Activated effector memory CD4-positive, alpha-beta T cell treated with Interleukin-2 at 50 U/mL for 16 hours (primary cell): Measurements from ENCODE around the gene CDH4.

ENCODE experiments used
- DNase-seq: peaks from one replicate; pipeline ENCODE4 v3.0.0-alpha.2; 2020

Gene CDH4

DNA sequence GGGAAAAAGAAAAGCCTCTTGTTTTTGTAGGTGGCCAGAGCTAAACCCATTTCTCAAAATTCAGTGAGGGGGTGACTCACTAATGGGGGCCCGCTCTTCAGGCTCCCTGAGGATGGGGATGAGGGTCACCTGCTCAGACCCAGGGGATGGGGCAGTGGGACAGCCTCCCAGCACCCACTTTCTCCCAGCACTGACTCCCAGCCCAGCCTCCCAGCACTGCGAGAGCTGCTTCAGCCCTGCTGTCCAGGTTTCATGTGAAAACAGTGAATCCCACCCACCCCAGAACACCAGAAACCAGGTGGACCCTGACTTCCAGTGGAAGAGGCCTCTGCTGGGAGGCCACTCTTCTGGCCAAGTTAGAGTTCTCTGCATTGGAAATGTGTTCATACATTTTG is 362.6 kb downstream of the CDH4 start:
- DNase-seq: no peak

DNA sequence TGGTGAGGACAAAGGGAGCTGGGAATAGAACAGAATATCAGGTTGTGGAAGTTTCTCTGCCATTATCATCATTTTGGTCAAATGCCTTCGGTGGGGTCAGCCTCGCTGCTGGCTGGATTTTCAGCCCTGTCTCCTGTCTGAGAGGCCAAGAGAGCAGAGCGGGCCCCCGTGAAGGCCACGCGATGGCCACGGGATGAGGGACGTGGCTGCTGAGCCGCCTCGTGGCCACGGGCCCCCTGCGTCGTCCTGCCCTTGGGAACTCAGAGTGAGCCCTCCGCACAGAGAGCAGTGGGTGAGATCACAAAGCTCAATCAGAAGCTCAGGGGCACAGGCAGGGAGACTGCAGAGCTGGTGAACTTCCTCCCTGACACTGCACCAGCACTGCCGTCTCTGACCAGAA is 363.7 kb downstream of the CDH4 start:
- DNase-seq: no peak

DNA sequence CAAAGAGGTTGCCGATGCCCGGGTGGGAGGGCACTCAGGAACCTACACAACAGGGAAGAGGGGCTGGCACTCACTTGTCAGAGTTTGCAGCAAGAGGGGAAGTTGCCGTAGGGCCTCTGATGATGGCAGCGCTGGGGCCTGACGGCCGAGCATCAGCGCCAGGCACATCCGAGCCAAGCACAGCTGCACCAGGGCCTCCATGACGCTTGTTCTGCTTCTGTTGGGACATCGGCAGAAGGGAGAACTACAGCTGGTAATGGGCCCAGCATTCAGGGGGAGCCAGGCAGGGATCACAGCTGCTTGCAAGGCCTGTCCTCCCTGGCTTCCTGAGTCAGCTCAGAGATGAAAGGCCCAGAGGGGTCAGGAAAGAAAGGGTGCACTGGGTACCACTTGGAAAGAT is 367.7 kb downstream of the CDH4 start:
- no peak for DNase-seq

DNA sequence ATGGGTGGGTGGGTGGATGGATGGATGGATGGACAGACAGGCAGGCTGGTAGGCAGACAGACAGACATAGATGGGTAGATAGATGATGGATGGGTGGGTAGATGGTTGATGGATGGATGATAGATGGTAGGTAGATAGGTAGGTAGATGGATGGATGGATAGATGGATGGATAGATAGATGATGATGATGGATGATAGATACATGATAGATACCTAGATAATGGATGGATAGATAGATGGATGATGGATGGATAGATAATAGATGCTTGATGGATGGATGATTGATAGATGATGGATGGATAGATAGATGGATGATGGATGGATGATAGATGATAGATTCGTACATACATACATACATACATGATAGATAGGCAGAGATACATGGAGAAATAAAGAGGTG is 368.1 kb downstream of the CDH4 start:
- DNase-seq: no peak

DNA sequence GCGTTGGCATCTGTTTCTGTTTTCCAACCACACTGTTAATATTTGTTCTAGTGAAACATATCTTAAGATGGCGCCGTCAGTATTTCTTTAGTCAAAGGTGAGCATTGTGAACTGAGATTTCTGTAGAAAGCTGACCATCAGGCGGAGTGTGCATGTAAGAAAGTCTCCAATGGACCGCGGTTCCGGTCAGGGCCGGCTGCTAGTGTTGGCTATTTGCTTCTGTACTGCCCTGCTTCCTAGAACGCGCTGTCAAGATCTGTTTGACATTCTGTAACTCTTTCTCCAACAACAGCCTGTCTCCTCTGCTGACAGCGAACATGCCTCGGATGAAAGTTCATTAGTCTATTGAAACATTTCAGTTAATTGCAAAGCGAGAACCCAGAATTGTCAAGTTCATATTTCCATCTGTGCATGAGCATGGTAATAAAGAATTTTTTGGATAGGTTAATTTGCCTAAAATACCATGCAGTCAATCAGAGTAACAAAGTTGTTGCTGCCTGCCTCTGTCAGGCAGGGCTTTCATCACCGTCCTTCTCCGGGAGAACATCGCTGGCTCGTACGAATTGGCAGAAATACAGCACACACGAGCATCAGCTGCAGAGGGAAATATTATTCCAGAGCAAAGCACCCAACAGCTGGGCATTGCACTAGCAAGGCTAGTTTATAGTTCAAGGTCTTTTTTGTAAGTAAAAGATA is 369.1 kb downstream of the CDH4 start:
- DNase-seq: no peak

DNA sequence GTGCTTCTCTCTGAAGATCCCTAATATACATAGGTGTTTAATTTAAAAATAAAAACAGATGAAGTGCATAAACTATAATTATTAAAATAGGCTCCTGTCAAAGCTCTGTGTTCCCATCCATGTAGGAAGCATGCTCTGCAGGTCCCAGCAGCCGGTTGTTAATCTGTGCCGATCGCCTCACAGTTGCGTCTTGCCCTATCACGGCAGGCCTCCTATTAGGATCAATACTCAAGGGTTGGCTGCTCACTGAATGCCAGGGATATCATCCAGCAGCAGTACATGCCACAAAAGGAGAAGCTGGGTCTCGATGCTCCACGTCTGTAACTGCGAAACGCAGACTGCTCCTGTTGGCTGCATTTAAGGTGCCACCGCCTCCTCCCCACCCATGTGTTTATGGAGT is 369.8 kb downstream of the CDH4 start:
- DNase-seq: no peak

DNA sequence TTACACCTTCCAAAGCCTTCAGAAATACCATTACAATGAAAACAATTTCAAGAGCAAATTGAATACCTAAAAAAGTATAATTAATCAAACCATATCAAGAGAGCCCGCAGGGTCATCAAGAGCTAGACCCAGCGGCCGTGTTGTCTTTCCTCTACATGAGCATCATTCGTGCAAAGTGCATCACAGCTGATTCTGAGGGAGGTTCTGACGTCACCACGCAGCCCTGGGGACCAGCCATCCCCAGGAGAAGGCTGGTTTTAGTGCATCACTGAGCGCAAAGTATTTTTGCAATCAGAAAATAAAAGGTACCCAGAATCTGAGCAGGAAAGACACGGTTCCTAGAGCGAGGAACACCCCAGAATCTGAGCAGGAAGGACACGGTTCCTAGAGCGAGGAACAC is 371.4 kb downstream of the CDH4 start:
- no peak for DNase-seq

DNA sequence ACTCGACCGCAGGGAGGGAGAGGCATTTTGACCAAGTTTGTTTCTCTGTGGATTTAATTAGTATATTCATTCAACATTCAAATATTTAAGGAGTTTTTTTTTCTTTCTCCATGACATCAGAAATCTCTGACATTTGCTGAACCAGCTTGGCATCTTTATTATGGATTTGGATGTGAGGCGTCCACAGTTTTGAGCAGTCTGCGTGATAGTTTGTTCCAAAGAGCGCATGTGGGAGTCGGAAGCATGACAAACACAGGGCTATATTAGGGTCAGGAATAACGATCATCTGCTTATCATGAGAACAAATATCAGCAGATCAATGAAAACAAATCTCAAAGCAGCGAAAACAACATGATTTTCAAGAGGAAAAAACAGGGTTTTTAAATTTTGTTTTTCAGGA is 373.2 kb downstream of the CDH4 start:
- DNase-seq: no peak

DNA sequence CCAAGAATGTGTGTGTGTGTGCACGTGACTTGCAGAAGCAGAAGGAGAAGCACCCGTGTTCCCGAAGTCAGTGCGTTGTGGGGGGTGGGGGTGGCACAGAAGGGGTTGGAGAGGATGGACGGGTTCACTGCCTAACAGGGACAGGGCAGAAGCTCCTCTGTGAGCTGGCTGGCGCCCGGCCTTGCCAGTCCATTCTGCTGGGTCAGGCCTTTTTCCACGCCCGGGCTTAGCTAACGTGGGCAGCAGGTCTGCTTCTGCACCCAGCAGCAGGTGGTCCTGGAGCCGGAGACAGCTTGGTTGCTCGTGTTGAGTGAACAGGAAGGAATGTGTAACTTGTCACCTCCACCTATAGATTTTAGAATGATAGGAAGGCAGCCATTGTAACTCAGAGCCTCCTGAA is 374.4 kb downstream of the CDH4 start:
- DNase-seq: no peak

DNA sequence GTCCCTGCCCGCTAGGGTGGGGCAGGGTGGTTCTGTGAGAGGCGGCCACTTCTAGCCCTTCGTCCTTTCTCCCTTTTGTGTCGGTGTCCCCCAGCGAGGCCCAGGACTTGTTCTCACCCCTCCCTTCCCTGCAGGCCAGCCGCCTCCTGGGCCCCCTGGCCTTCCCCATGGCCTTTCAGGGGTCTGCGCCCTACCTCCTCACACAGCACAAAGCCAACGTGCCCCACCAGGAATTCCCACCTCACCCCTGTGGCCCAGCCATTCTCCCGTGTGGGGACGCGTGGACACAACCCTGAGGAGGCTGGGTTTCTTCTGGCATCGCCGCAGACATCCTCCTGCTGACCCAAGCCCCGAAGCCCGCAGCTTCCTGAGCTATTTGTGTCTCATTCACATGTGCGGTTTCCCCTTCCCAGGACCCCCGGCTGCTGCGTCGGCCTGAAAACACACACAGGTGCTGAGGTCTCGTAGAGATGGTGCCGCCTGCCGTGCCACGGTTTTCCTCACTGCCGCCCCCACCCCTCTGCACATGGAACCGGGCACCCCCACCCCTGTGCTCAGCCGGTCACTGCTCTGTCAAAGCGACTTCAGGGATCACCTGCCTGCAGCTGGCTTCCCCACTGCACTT is 375.8 kb downstream of the CDH4 start:
- no peak for DNase-seq

DNA sequence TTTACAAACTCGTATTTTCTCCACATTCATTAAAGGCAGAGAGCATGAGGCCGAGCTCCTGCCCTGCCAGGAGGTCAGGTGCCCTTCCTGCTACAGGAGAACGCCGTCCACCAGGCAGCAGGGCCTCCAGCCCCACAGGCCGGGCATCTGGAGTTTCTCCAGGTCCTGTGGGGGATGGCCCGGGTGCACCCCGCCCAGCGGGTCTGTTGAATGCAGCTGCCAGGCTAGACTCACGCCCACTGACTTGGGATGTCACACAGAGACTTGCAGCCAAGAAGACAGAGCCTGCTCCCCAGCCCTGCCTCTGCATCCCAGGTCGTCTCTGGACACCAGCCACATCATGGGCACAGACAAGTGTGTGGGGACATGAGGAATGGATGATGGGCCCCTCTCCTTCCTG is 376.4 kb downstream of the CDH4 start:
- no peak for DNase-seq

DNA sequence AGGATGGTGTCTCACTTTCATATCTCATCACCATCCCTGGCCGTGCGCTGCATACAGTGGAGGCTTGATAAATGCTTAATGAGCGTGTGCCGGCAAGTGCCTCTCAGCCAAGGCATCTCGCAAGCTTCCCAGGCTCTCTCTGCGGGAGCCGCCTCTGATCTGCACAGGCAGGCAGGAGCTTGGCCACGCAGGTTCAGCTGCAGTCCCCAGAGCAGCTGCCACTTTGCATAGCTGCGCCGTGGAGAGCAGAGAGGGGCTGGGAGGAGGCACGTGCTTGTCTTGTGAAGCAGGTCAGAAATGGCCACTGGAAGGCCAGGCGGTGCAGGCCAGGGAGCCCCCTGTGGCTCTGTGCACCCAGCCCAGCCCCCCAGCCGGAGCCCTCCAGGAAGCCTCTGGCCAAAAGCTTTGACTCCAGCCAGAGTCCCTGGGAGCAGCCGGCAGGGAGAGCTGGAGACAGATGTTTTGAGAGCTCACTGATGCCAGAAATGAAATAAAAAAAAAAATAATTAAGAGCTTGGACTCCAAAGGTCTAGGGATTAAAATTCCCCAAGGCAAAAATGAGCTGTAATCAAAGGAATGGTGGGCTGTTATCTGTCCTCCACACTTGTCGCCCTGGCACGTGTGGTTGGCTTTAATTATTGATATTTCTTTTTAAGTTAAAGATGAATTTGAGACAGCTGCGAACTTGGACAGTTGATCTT is 377.0 kb downstream of the CDH4 start:
- DNase-seq: no peak

DNA sequence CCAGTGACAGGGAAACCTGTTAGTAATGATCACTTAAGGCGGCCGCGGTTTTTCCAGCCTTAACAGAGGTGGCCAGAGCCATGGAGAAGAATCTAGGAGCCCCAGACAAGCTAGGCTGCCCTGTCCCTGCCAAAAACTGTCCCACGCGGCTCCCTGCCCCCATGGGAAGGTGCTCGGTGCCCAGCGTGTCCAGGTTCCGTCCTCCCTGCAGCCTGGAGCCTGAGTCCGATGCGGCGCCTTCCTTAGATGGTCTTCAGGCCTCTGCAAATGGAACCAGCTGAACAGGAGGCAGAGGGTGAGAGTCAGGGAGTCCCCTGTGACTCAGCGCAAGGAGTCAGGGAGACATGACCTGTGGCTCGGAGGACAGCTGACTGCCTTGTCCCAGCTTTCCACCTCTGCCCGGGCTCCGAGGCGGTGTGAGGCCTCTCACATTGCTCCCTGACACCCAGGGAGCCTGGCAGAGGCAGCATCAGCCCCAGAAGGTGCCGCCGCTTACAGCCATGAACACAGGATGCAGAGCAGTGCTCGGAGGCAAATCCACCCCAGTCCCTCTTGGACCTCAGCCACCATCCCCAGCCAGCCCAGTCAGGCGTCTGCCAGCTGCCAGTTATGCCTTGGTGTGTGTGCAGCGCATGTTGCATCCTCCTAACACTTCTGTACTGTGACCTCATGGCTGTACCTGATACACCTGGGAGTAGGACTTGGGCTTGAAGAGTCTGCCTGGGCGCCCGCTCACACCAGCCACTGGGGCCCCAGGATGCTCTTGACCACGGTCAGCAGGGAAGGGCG is 377.7 kb downstream of the CDH4 start:
- no peak for DNase-seq

DNA sequence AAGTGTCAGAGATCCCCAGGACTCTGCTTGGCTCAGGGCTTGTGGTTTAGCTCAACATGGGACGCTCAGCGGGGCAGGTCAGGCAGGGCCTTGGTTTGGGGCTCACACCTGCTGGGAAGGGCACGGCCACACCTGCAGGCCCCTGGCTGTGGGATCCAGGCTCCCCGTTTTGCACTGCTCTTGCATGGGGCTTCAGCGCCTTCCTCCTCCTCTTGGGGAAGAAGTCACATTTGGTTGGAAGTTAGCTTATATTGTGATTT is 378.3 kb downstream of the CDH4 start:
- DNase-seq: no peak

DNA sequence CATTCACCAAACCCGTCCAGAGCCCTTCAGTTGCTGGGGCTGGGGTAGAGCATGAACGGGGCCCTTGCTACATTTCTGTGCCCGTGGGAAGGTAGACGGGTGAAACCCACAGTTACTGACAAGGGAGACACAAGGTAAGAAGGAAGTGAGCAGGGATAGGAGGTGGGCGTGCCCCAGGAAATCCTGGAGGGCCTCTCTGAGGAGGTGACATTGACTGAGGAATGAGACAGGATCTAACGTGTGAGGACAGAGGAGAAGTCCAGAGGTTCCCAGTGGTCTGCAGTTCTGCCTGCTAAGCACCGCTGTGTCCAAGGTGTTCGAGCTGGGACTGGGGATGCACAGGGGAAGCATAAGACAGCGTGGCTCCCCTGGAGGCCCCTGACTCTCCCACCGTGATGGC is 378.8 kb downstream of the CDH4 start:
- no peak for DNase-seq

DNA sequence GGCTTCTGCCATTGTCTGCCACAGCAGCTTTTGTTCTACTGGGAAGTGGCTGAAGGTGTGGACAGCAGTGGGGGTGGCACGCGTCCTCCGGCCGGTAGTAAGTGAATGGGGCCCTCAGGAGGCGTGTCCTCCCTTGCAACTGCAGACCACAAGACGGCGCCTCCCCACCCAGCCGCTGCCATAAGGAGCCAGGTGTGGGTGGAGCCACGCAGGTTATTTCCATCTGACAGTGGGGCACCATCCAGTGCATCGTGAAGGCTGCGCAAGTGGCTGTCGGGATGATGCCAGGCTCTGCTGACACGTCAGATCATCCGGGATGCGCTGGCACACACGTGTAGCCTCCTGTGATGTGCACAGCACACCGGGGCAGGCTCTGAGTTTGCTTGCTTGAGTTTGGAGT is 379.7 kb downstream of the CDH4 start:
- no peak for DNase-seq

DNA sequence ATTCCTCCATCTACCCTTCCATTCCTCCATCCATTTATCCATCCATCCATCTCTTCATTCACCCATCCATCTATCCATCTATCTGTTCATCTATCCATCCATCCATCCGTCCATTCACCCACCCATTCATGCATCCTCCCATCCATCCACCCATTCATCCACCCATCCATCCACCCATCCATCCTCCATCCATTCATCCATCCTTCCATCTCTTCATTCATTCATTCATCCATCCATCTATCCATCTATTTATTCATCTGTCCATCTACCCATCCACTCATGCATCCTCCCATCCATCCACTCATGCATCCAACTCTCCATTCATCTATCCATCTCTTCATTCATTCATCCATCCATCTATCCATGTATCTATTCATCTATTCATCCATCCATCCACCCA is 380.9 kb downstream of the CDH4 start:
- no peak for DNase-seq

DNA sequence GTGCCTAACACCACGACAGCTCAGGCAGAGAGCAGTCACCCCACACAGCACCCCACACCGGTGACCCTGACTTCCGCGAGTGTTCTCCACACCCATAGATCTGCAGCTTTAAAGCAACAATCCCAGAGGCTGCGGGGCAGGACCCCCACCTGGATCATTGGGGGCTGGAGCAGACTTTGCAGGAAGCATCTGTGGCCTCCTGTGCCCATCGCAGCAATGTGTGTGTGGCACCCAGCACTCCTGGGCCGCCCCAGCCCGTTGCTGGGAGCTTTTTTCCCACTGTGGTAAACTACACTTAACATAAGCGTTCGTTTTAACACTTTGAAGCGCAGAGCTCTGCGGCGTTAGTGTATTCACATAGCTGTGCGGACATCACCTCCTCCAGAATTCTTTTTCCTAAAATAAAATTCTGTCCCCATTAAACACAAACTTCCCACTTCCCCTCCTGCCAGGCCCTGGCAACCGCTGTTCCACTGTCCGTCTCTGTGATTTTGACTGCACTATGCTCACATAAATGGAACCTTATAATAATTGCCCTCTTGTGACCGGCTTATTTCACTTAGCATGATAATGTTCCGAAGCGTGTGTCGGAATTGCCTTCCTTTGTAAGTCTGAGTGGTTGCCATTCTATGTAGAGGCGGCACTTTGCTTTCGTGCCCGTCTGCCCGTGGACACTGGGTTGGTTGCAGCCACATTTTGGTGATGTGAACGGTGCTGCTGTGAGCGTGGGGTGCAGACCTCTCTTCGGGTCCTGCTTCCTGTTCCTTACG is 382.5 kb downstream of the CDH4 start:
- DNase-seq: no peak

DNA sequence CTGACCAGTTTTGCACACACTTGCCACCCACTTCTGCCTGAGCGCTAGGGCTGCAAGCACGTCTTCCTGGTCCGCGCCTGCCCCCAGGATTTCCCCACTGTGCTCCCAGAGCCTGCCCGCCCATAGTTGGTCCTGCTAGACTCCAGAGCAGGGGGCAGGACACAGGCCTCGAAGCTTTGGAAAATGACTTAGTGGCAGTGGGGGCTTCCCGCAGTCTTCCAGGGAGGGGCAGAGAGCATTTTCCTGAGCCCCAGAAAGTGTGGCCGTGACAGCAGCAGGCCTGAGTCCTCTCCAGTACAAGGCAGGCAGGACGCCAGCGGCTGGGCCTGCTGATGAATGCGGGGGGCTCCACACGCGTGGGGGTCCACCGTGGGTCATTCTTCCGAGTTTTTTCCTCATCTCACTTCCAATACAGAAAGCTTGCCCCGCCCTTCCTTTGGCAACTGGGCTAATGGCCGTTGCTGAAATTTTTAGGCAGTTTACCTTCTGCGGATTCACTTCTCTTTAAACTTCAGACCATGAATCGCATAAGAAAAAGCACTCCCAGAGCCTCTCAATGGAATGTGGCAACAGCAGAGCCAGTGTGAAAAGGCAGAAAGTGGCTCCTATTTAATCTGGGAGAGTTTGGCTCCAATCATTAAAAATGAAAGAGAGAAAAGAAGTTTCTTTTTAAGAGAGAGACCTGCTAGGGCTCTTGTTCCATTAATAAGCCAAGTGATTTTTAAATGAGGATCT is 383.8 kb downstream of the CDH4 start:
- DNase-seq: no peak

DNA sequence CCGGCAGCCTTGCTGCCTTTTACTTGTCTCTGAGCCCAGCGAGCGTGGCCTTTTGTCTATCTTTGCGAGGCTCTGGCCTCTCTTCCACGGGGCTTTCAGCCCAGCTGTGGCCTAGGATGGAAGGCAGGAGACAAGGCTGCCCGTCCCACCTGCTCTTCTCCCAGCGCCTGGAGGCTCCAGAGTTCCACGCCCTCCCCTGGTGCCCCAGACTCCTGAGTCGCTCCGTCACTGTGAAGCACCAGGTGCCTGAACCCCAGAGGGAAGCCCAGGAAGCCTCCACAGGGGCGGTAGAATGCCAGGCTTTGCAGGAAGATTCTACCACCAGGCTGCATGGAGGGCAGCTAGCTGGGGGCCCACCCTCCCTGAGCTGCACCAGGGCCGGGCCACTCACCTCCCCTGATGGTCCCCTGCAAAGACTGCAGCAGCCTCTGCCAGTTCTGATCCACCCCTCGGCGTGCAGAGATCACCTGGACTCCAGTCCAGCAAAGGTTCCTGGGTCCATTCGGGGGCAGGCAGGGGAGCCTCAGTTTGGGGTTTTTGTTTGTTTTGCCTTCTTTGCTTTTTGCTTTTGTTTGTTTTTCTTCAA is 384.6 kb downstream of the CDH4 start:
- DNase-seq: no peak

DNA sequence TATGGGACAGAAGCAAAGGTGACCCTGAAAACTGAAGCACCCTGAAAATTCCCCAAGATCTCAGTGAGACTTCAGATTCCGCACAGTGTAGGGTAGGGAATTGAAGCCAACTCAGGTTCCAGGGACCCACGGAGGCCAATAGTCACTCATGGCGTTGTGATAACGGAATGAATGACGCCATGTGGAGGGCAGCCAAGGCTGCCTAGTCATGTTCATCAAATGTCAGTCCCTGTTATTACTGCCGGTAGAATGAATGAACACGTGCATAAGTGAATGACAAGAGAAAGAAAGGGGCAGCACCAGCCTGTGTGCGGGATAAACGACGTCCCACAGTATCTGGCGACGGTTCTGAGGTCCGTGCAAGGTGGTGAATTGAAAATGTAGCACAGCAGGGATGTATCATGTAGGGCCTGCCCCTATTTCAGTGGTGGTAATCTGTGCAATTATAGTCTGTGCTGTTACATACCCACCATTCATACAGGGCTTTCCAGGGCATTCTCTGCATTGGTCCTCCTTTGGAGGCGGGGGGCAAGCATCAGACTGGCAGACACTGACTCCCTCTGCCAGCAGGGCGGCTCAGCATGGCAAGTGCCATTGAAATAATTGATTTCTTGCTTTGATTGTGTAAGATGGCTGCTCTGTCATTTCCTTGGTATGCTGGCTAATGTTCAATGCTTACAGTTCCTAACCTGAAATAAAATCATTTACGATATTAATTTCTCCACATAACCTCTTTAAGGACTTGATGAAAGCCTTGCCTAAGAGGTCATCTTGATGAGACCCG is 386.9 kb downstream of the CDH4 start:
- no peak for DNase-seq
